HG02623 (cell line): ENCODE data around the gene FAIM.
"Not testable (repeated sequence)": the region's sequence is repeated elsewhere in the genome, so short reads cannot be mapped to it uniquely, and the experiment has no call there.

Experiments
- ATAC-seq: cut with Tn5 transposase; IDR thresholded peaks from one replicate; pipeline ENCODE4 v1.9.1; 2021; ENCODE audit warnings: moderate library complexity; ENCODE audit not compliant: unreplicated experiment

FAIM gene

DNA sequence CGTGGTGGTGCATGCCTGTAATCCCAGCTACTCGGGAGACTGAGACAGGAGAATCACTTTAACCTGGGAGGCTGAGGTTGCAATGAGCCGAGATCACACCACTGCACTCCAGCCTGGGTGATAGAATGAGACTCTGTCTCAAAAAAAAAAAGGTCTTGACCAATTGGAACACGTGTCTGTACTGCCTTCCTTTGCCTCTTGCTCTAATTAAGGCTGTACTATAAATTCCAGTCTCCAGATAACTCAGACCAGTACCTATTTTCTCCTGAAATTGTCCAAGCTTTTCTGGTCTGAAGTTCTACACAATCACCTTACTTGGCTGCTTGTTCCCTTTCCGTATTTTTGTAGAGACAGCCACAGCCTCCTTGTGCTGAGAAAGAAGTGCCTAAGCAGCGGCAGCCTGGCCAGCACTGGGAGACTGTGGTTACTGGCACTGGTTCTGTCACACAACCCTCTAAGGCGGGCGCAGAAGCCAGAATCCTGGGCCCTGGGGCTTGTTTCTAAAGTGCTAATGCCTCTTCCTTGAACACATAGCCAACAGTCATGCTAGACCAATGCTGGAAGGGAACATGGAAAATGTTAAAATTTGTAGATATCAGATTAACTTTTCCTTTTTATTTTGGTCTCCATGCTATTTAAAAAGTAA, 8.3 kb upstream of the FAIM start:
- ATAC-seq = no peak

GRCh38 chr3:138601661-138602060, 6.9 kb upstream of the FAIM start:
- not testable (repeated sequence) for ATAC-seq

GRCh38 chr3:138604106-138604595, 4.4 kb upstream of the FAIM start:
- not testable (repeated sequence) for ATAC-seq

DNA sequence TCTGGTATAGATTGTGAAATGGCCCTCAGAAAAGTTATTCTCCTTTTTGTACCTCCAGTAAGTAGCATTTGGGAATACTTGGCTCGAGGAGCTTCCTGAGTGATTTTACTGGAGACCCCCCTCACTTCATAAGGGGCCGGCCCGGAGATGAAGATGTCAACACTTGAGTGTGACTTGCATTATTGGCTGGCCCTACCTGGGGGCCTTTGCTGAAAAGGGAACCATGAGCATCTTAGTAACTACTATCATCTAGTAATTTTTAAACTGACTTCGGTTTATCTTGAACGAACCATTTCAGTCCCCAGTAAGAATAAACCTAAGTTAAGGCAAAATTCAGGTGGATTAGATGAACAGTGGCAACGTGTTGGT, 1.3 kb downstream of the FAIM start:
- no peak for ATAC-seq

DNA sequence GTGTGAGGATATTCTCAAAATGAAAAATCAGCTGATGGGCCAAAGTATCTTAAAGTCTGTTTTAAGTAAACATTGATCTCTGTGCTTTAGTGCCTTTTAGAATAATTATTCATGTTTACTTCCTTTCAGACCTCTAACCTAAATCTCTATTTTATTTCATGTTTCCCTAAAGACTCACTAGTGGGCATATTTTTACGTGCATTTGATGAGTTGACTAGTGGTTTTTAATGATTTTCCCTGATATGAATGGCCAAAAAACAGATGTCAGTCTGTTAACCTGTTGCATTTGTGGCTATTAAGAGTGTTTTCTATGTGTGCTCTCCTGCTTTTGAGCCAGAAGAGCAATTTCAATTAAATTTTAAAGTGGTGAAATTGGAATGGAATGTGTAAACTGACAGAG, 6.9 kb downstream of the FAIM start:
- no peak for ATAC-seq

GRCh38 chr3:138620431-138620830, 11.9 kb downstream of the FAIM start:
- ATAC-seq = no peak

GRCh38 chr3:138624518-138624917, 15.9 kb downstream of the FAIM start:
- no peak for ATAC-seq

GRCh38 chr3:138625707-138626365, 17.3 kb downstream of the FAIM start:
- no peak for ATAC-seq

- ATAC-seq = no peak
Observed at GRCh38 chr3:138629526-138629925, 21.0 kb downstream of the FAIM start.

DNA sequence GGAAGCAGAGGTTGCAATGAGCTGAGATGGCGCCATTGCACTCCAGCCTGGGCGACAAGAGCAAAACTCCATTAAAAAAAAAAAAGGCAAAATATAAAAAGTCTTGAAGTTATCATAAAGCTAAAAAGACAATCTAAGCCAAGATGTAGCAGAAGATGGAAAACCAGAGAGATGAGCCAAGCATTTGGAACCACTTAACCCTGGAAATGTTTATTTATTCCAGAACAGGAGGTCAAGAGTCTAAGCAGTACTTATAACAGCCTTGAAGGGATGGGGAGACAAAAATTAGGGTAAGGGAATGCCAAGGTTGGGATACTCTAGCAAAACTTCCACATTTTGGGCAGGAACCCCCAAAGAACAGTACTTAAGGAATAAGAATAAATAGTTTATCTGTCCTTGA, 30.1 kb downstream of the FAIM start:
- ATAC-seq = no peak

- no peak for ATAC-seq
Observed at GRCh38 chr3:138640537-138640936, 32.0 kb downstream of the FAIM start.

DNA sequence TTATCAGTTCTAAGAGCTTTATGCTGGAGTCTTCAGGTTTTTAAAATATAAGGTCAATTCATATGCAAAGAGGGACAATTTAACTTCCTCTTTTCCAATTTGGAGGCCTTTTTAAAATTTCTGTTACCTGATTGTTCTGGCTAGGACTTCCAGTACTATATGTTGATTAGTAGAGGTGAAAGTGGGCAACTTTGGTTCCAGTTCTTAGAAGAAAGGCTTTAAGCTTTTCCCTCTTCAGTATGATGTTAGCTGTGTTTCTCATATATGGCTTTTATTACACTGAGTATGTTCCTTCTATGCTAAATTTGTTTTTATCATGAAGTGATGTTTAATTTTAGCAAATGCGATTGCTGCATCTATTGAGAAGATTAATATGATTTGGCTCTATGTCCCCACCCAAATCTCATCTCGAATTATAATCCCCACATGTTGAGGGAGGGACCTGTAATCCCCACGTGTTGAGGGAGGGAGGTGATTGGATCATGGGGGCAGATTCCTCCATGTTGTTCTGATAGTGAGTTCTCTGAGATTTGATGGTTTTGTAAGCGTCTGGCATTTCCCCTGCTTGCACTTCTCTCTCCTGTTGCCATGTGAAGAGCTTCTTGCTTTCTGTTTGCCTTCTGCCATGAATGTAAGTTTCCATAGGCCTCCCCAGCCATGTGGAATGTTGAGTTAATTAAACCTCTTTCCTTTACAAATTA, 33.8 kb downstream of the FAIM start:
- no peak for ATAC-seq

DNA sequence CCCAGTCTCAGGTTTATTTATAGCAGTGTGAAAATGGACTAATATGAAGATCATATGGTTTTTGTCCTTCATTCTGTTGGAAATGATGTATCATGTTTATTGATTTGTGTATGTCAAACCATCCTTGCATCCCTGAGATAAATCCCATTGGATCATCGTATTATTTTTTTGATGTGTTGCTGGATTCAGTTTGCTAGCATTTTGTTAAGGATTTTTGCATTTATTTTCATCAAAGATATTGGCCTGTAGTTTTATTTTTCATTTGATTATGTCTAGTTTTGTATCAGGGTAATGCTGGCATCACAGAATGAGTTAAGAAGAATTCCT, 34.3 kb downstream of the FAIM start:
- ATAC-seq = no peak

- no peak for ATAC-seq
Observed at GRCh38 chr3:138646008-138646407, 37.4 kb downstream of the FAIM start.

DNA sequence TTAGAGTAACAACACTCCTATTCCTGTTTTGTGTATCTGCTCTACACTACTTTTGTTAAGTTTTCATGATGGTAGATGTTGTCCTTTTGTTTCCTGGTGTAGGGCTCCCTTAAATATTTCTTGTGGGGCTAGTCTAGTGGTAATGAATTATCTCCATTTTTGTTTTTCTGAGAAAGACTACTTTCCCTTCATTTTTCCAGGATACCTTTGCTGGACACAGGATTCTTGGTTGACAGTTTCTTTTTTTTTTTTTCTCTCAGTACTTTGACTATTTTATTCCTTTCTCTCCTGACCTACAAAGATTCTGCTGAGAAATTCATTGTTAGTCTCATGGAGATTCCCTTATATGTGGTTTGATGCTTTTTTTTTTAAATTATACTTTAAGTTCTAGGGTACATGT, 37.9 kb downstream of the FAIM start:
- no peak for ATAC-seq

GRCh38 chr3:138649134-138649533, 40.6 kb downstream of the FAIM start:
- no peak for ATAC-seq

GRCh38 chr3:138653567-138653966, 45.0 kb downstream of the FAIM start:
- ATAC-seq = no peak

DNA sequence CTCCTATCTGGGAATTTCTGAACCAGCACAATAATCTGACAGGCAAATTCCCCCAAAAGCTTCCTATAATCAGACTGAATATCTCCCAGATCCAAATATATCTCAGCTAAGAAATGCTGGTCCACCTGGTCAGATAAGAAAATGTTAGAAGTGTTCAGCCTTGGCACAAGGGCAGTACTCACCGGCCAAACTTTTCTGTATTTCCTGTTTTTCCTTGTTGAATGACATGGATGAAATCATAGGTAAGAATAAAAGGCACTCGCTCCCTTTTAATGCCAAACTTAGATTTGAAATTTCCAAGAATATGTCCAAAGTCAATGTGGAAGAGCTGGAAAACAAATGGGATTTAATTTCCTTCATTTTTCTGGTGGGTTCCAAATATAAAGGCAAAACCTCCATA, 48.9 kb downstream of the FAIM start:
- ATAC-seq = no peak

- ATAC-seq = no peak
Observed at GRCh38 chr3:138668107-138668506, 59.5 kb downstream of the FAIM start.

DNA sequence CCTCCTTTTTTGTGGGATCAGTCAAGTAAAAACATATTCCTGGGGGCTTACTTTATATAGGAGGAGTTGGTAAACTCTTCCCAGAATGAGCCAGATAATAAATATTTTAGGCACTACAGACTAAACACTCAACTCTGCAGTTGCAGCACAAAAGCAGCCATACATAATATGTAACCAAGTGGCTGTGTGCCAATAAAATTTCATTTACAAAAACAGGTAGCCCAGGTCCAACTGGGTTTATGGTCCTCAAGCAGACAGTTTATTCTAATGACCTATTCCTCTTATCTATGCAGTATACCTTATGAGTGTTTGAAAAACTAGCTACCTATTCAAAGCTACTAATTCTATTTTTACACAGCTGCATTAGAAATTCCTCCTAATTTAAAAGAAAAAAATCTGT, 61.8 kb downstream of the FAIM start:
- ATAC-seq = no peak

DNA sequence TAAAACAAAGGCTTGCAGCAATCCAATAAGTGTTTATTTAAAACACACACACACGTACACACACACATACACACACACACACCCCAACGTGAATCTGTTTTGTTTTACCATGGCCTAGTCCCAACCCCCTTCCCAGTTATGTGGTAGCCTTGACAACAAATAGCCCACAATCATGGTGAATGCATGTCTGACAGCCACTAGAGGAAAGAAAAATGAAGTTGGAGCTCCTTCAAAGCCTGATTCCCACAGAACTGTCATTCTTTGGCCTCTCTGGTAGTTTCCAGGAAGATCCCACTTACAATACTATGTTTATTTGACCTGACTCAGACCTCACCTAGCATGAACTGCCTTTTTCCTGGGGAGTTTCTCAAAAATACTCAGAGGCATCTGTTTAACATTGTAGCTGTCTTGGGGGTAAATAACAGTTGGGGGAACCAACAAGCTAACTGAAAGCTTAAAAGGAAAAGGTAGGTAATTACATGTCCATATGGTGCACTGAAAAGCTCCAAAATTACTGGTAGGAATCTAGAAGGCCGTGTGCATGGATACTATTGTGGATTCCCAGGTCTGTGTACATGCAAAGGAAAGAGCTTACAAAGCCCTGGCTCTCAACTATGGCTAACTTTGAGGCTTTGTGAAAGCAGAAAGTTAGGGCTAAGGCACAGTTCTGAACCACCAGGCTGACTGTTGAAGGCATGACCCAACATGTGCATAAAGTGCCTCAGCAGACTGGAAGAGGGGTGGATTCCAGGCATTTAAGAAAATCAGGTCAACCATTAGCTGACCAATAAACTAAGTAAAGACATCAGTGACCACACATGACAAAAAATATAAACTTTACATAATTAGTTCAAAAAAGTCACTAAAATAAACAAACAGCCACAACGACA, 65.3 kb downstream of the FAIM start:
- no peak for ATAC-seq
